Esophagus squamous epithelium (tissue), 4 donors: ENCODE data around the gene RNF213.

Source experiments
- POLR2A ChIP-seq, 4 donors: fragments of 450-650 bp; IDR thresholded peaks; one replicate each; pipeline ENCODE4 v1.6.1; 2017; ENCODE audit warnings: antibody characterized with exemption in 4 of 4, mild to moderate bottlenecking in 4 of 4, moderate library complexity in 3 of 4
- TF ChIP-seq, protein P1 (sequence below), 6 experiments: fragments of 450-650 bp in 4 of 6; fragments of 200-600 bp in 2 of 6; sonication (generic) in 2 of 6; IDR thresholded peaks; one replicate each; pipeline ENCODE4 v1.5.1; 2016 to 2019; ENCODE audit warnings: antibody characterized with exemption in 6 of 6, mild to moderate bottlenecking in 4 of 6, moderate library complexity in 4 of 6

DNA sequence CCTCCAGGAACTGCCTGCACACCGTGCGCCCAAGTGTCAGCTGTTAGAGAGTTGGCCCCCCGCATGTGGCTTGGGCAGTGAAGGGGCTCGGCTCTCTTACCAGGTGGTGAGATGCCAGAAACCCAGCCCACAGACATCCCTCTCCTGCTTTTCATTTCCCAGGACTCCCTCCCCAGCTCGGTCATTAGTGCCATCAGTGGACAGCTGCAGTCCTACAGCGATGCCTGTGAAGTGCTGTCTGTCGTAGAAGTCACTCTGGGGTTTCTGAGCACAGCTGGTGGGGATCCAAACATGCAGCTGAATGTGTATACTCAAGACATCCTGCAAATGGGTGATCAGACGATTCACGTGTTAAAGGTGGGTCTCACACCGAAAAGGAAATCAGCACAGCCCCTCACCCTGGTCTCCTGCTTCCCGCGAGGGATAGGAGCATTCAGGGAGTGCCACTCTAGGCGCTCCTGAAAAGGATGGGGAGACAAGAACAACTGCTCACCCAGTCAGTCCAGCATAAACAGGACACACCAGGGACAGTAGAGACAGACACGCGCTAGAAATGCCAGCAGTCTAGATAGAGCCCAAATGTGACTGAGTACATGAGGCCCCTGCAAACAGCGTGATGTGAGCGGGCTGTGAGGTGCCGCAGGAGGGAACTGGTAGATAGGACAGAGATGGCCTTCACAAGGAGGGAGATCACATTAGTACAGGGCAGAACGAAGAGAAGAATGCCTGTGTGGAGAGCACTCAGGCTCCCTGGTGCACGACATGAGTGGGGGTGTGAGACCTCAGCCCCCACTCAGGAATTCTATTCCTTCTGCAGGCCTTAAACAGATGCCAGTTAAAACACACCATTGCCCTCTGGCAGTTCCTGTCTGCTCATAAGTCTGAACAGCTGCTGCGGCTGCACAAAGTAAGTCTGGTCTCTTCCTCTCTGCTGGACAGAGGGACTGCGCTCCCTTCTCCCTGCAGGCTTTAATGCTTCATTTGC, 128.7 kb downstream of the RNF213 start:
- no peak for TF ChIP-seq POLR2A (IDR thresholded peaks at IDR 0.05)
- TF ChIP-seq, protein P1, sequence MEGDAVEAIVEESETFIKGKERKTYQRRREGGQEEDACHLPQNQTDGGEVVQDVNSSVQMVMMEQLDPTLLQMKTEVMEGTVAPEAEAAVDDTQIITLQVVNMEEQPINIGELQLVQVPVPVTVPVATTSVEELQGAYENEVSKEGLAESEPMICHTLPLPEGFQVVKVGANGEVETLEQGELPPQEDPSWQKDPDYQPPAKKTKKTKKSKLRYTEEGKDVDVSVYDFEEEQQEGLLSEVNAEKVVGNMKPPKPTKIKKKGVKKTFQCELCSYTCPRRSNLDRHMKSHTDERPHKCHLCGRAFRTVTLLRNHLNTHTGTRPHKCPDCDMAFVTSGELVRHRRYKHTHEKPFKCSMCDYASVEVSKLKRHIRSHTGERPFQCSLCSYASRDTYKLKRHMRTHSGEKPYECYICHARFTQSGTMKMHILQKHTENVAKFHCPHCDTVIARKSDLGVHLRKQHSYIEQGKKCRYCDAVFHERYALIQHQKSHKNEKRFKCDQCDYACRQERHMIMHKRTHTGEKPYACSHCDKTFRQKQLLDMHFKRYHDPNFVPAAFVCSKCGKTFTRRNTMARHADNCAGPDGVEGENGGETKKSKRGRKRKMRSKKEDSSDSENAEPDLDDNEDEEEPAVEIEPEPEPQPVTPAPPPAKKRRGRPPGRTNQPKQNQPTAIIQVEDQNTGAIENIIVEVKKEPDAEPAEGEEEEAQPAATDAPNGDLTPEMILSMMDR (IDR thresholded peaks at IDR 0.05), result no peak
